ENCODE data around the gene RAMAC.
"Not testable (repeated sequence)": the region's sequence is repeated elsewhere in the genome, so short reads cannot be mapped to it uniquely, and the experiment has no call there.

RAMAC gene

GRCh38 chr15:83014205-83014653 lies 28.2 kb downstream of the RAMAC start:
- peak; percentile 27 for DNase-seq (ENCODE audit: low spot score)

DNA sequence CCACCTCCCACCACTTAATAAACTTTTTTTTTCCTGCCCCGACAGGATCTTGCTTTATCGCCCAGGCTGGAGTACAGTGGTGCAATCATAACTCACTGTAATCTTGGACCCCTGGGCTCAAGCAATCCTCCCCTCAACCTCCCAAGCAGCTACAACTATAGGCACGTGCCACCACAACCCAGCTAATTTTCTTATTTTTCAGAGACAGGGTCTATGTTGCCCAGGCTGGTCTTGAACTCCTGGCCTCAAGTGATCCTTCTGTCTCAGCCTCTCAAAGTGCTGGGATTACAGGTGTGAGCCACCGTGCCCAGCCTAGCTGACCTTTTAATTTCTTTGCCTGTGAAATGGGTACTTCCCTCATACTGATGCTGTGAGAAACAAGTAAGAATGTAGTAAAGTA lies 29.4 kb downstream of the RAMAC start:
- DNase-seq (ENCODE audit: low spot score), result no peak

DNA sequence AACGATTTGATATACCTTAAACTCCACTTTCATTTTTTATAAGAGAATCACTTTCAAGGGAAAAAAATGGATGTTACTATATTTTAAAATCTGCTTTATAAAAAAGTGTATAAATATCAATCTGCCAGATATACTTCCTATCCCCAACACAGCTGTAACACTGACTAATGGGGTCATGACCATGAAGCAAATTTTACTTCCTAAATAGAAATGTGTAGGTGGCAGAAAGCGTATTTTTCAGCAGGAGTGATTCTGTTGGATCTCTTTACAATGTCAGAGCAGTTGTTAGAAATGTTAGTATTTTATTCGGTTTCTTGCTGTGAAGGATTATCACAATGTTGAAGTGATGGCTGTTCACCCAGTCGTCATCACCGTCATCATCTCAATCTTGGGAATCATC lies 30.9 kb downstream of the RAMAC start:
- DNase-seq (ENCODE audit: low spot score), result no peak

DNA sequence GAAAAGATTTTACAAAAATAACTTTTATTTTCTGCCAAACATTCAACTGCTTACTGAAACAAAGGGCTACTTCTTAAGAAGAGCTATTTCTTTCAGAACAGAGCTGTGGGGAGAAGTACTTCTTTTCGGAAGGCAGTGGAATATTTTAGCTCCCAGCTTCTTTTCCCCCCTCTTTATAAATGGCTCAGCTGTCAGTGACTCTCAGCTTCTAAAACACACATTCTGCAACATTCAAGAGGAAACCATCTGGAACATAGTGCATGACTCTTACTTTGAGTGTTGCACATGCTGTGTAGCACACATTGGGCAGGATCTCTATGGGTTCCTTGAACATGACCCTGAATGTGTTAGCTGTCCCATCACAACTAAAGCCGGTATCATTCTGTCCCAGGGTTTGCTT lies 32.4 kb downstream of the RAMAC start:
- DNase-seq (ENCODE audit: low spot score), result no peak

GRCh38 chr15:83030021-83030420 lies 44.0 kb downstream of the RAMAC start:
- no peak for DNase-seq (ENCODE audit: low spot score)

DNA sequence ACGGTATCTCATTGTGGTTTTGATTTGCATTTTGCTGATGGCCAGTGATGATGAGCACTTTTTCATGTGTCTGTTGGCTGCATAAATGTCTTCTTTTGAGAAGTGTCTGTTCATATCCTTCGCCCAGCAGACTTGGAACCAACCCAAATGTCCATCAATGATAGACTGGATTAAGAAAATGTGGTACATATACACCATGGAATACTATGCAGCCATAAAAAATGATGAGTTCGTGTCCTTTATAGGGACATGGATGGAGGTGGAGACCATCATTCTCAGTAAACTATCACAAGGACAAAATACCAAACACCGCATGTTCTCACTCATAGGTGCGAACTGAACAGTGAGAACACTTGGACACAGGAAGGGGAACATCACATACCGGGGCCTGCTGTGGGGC lies 45.2 kb downstream of the RAMAC start:
- not testable (repeated sequence) for DNase-seq (ENCODE audit: low spot score)

GRCh38 chr15:83036253-83036652 lies 50.2 kb downstream of the RAMAC start:
- no peak for DNase-seq (ENCODE audit: low spot score)

GRCh38 chr15:83039206-83039605 lies 53.2 kb downstream of the RAMAC start:
- DNase-seq (ENCODE audit: low spot score), result no peak
